Measurements from ENCODE around the gene ALKBH8.

DNA sequence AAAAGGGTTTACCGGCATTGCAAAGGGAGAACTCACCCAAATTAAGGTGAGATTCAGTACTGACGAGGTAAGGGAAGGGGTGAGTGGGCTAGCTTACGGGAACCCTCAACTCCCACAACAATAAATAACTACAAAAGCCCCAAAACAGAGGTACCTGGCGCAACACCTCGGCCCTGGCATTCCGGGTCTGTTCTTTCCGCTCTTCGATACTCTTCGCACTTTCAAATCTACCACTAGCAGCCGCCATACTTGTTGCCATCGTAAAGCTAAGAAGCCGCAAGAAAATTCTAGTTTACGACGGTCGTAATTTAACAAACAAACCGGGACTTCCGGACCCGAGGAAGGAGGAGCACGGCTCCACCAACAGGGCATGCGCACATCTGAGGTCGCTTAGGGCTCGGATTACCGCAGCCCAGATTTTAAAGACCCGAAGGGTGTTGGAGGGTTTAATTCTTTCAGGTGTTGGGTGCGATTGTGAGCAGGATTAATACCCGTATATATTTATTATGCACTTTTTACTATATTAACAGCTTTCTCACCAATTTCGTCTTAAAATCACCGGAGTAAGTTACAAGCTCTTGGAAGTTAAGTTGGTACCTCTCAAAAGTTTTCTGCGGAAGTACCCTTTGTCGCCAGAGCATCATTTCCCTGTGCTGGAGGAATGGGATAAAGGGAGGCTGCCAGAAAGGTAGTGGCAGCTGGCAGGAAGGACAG is 107.8 kb downstream of the ALKBH8 start, which contains the start of gene CWF19L2:
- TF ChIP-seq POLR2A (IDR thresholded peaks at IDR 0.05; ENCODE audit: low read length) (peak; percentile 87), GATA1 (IDR thresholded peaks at IDR 0.05; ENCODE audit: low read depth, low read length) (no peak)
